ENCODE data around the gene CTSD. TPM values are rescaled to one million over a fixed set of nuclear protein-coding genes. Genes with fewer than 3 reads are reported as not detected.

CTSD gene
- total RNA-seq, 4 donors from 2014 or later, result 385 to 583 (median 429) TPM

DNA sequence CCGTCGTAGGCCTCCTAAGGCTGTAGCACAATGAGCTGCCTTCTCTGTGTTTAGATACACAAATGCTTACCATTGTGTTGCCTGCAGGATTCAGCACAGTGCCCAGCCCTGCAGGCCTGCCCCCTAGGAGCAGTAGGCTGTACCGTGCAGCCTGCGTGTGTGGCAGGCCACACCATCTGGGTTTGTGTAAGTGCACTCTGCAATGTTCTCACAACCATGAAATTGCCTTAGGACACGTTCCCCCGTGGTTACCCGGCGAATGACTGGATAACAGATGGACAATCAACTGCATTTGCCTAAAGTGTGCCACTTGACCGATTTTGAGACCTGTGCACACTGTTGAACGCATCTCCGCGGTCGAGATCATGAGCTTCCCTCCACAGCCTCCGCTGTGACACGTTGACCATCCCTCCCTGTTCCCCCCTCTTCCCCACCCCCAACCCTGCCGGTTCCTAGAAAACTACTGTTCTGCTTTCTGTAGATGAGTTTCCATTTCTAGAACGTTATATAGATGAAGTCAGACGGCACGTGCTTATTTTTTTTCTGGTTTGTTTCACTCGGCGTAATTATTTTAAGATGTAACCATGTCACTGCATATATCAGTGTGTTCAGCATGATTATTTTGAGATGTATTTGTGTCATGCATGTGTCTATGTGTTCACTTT, 22.2 kb upstream of the CTSD start:
- TF ChIP-seq EP300 (IDR thresholded peaks at IDR 0.05) (no peak), CTCF (IDR thresholded peaks at IDR 0.05) (no peak), POLR2A (IDR thresholded peaks at IDR 0.05) (no peak)
- 67 to 68% methylated on average over 21 of the region's 21 CpGs for WGBS, 2 donors
- Histone ChIP-seq H3K4me1 (peaks cover 0 to 5% (median 0%) of the 10 kb centered on the region in 4 donors), H3K9me3 (peaks cover 0 to 6% (median 0%) of the 10 kb centered on the region in 4 donors), H3K4me3 (no peak overlapping the region), H3K36me3 (no peaks in the 10 kb centered on the region), H3K27me3 (no peaks in the 10 kb centered on the region), H3K27ac (no peak overlapping the region)
- no peak for DNase-seq (ENCODE audit: low spot score in 2 of 2)

DNA sequence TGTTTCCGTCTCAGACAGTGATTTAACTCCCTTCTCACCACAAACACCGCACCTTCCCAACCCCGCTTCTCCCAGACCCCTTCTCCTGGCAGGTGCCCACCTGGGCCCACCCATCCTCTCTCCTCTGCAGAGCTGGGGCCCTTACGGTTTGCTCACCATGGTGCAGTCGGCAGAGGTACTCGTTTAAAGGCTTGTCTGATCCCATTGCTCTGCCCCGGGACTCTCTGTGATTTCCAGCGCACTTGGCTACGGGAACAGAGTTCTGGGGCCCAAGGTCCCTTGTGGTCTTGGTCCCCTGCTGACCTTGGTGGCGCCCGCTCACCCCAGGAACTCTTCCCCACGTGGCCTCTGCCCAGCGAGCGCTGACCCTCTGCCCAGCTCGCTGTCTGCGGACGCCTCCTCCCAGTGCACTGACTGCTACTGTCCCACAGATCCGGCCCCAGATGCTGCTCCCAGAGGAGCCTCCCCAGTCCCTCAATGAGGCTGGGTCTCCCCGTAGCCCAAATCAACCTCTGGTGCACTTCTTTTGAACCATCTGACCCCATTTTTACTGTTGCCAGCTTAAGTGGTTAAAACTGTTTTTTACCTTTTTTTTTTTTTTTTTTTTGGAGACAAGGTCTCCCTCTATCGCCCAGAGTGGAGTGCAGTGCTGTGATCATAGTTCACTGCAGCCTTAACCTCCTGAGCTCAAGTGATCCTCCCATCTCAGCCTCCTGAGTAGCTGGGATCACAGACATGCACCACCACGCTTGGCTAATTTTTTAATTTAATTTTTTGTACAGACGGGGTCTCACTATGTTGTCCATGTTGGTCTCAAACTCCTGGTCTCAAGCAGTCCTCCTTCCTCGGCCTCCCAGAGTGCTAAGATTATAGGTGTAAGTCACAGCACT, 21.3 kb upstream of the CTSD start:
- no peak overlapping the region for H3K4me3 ChIP-seq

GRCh38 chr11:1783725-1784529, 20.2 kb upstream of the CTSD start:
- Histone ChIP-seq H3K27ac (no peak overlapping the region), H3K36me3 (no peaks in the 10 kb centered on the region), H3K9me3 (peaks cover 0 to 6% (median 0%) of the 10 kb centered on the region in 4 donors), H3K4me1 (peaks cover 0 to 5% (median 0%) of the 10 kb centered on the region in 4 donors), H3K27me3 (no peaks in the 10 kb centered on the region), H3K4me3 (no peak overlapping the region)
- 80 to 85% methylated on average over 20 to 24 of the region's 24 CpGs for WGBS, 2 donors
- TF ChIP-seq EP300 (IDR thresholded peaks at IDR 0.05) (no peak), CTCF (IDR thresholded peaks at IDR 0.05) (no peak), POLR2A (IDR thresholded peaks at IDR 0.05) (no peak)
- no peak for DNase-seq (ENCODE audit: low spot score in 2 of 2)

More for the DNA sequence above, 21.3 kb upstream of the CTSD start:
- WGBS, 2 donors, result 84 to 85% methylated on average over 23 of the region's 23 CpGs
- H3K36me3 ChIP-seq, result no peaks in the 10 kb centered on the region
- DNase-seq (ENCODE audit: low spot score in 2 of 2), result no peak
- H3K27ac ChIP-seq, result no peak overlapping the region
- H3K4me1 ChIP-seq, result peaks cover 0 to 5% (median 0%) of the 10 kb centered on the region in 4 donors
- H3K27me3 ChIP-seq, result no peaks in the 10 kb centered on the region
- H3K9me3 ChIP-seq, result peaks cover 0 to 6% (median 0%) of the 10 kb centered on the region in 4 donors
- TF ChIP-seq EP300 (IDR thresholded peaks at IDR 0.05) (no peak), POLR2A (IDR thresholded peaks at IDR 0.05) (no peak), CTCF (IDR thresholded peaks at IDR 0.05) (no peak)

DNA sequence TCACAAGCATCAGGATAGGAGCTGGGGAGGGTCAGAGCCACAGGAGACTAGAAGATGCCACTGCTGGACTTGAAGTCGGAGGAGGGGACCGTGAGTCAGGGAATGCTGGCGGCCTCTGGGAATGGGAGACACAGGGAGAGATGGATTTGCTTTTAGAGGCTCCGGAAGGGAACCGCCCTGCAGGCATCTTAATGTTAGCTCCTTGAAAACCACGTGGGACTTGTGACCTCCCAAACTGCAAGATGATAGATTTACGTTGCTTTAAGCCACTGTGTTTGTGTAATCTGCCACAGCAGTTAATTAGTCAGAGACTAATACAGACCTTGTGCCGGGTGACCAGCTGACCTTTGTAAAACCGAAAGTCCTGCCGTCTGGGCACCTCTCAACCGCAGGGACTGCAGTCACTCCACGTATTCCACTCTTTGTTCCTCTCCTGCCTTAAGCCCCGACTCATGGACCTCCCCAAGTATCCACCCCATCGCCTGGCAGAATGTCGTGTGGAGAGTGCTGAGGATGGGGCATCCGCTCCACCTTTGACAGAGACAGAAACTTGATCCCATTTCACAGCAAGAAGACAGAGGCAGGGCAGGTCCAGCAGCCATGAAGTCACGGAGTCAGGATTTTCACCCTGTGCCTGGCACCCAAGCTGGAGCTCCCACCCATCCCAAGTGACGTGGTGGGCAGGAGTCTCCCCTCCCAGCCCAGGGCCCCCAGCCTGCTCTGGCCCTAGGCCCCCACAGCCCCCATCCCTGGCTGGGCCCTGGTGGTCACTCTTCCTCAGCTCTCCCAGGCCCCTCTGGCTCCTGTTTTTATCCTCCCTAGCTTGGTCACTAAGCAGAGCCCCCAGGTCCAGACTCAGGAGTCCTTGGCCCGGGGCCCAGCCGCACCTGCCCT, 19.4 kb upstream of the CTSD start:
- no peak overlapping the region for H3K27ac ChIP-seq
- H3K4me3 ChIP-seq, result no peak overlapping the region
- peaks cover 0 to 3% (median 0%) of the 10 kb centered on the region in 4 donors for H3K9me3 ChIP-seq
- 75 to 77% methylated on average over 20 of the region's 20 CpGs for WGBS, 2 donors
- H3K27me3 ChIP-seq, result no peaks in the 10 kb centered on the region
- TF ChIP-seq POLR2A (IDR thresholded peaks at IDR 0.05), result no peak
- H3K4me1 ChIP-seq, result peaks cover 0 to 6% (median 3%) of the 10 kb centered on the region in 4 donors
- no peaks in the 10 kb centered on the region for H3K36me3 ChIP-seq
- DNase-seq (ENCODE audit: low spot score in 2 of 2), result no peak

All from tibial nerve (tissue), 4 donors.